GM21526 (cell line): Measurements from ENCODE around the gene PLEKHG4.

Source experiments
- ATAC-seq: cut with Tn5 transposase; IDR thresholded peaks from one replicate; pipeline ENCODE4 v1.9.1; 2021; ENCODE audit warnings: moderate library complexity; ENCODE audit not compliant: unreplicated experiment, low FRiP score

PLEKHG4 gene

GRCh38 chr16:67284699-67285646, 5.6 kb downstream of the PLEKHG4 start:
- no peak for ATAC-seq

DNA sequence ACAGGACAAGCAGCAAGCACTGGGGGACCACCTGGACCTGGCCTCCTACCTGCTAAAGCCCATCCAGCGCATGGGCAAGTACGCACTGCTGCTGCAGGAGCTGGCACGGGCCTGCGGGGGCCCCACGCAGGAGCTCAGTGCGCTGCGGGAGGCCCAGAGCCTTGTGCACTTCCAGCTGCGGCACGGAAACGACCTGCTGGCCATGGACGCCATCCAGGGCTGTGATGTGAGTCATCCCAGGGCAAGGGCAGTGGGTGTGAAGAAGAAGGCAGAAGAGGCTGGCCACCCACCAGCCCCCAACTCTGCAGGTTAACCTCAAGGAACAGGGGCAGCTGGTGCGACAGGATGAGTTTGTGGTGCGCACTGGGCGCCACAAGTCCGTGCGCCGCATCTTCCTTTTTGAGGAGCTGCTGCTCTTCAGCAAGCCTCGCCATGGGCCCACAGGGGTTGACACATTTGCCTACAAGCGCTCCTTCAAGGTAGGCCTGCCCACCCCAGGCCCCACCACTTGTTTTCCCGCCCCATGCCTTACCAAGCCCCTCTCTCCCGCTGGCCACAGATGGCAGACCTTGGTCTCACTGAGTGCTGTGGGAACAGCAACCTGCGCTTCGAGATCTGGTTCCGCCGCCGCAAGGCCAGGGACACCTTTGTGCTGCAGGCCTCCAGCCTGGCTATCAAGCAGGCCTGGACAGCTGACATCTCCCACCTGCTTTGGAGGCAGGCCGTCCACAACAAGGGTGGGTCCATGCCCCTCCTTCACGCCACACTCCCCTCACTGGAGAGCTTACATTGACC, 7.3 kb downstream of the PLEKHG4 start:
- no peak for ATAC-seq

DNA sequence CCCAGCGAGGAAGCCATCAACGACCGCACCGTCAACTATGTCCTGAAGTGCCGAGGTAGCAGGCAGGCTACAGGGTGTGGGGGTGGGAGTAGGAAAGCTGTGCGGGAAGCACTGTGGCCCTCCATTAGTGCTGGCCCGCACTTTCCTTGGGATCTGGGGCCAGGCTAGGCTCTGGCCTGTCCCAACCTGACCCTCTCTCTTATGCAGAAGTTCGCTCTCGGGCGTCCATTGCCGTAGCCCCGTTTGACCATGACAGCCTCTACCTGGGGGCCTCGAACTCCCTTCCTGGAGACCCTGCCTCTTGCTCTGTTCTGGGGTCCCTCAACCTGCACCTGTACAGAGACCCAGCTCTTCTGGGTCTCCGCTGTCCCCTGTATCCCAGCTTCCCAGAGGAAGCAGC, 8.6 kb downstream of the PLEKHG4 start:
- no peak for ATAC-seq

- no peak for ATAC-seq
Observed at GRCh38 chr16:67291461-67291860, 12.1 kb downstream of the PLEKHG4 start.

- ATAC-seq, result no peak
Observed at GRCh38 chr16:67294171-67294757, 14.9 kb downstream of the PLEKHG4 start.

GRCh38 chr16:67294938-67295361, 15.6 kb downstream of the PLEKHG4 start:
- ATAC-seq, result no peak

DNA sequence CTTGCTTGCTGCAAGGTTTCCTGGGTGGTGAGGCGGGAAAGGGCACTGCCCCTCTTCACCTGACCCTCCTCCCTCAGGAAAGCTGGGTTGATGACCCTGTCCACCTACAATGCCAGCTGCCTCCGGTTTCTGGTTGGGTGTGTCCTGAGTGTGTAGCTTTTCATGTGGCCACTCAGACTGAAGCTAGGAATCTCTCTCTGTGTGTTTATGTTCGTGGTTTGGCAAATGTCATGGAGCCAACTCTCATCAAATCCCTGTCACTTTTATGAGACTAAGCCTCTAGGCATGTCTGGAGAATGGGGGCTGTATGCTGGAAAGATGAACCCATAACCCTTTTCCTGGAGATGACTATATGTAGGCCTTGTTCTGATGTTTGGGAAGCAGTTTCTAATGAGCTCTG, 17.1 kb downstream of the PLEKHG4 start:
- ATAC-seq, result no peak

- no peak for ATAC-seq
Observed at GRCh38 chr16:67298277-67298676, 18.9 kb downstream of the PLEKHG4 start.

GRCh38 chr16:67299269-67299668, 19.9 kb downstream of the PLEKHG4 start:
- ATAC-seq, result no peak

- ATAC-seq, result no peak
Observed at GRCh38 chr16:67301080-67301782, 21.9 kb downstream of the PLEKHG4 start.

DNA sequence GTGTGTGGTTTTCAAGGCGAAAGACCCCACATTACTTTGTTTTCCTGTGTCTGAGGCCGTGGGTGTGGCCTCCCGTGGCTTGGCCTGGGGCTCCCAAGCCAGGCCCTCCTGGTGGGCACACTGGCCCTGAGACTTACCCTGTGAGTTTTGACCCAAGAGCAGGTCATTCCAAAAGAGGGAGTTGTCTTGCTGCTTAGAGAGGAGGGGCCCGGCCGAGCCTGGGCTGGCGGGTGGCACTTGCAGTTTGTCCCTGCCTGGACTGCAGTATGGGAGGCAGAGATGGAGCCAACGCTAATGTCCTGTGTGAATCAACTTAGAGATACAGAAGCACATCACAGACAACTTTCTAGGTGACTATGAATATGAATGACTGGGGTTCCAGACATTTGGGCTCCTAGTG, 22.7 kb downstream of the PLEKHG4 start:
- ATAC-seq, result no peak

DNA sequence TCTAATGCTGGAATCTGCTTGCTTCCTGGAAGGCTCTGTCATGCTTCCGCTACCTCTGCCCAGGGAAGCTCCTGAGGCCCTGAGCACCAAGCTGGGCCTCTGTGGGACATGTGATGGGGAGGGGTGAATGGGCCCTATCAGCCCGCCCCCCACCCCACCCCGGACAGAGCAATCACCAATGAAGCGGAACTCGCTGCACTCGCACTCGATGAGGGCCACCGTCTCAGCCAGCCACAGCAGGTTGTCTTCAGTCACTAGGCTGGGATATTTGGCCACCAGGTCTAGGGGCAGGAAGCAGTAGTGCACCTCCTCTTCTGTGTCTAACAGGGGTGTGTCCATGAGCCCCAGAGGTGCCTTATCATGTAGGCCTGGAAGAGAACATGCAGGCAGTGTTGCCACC, 23.6 kb downstream of the PLEKHG4 start:
- ATAC-seq, result no peak

DNA sequence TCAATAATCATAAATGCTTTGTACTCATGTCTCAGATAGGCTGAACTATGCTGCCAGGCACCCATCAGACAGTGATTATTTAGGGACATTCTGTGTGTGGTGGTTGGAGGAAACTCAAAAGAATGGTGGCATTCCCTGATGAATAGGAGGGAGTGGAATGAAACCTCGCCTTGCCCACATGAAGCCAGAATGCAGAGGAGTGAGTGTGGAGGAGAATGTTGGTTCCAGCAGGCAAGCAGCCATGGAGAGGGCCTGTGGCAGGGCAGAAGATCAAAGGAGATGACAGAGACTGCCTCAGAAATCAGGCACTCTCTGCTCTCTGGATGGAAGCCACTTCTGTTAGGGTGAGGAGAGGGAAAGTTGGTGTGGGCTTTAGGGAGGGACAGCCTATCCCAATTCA, 24.7 kb downstream of the PLEKHG4 start:
- no peak for ATAC-seq

- no peak for ATAC-seq
Observed at GRCh38 chr16:67305216-67306071, 26.1 kb downstream of the PLEKHG4 start.

DNA sequence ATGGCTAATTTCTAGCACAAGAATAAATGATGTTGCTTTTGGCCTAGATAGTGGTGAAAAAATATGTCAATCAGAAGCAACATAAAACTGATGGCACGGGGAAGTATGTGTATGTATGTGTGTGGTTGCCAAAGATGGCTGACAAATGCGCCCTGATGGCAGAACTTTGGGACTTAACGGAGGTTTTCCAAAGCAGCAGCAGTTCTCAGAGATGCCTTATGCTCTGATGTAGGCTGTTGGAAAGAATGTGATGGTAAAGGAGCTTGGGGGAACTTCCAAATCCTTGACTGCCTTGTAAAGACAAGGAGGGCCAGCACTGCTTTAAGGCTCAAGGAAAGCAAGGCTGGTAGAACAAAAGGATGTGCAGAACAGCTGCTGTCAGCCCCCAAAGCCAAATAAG, 31.2 kb downstream of the PLEKHG4 start:
- ATAC-seq, result no peak

GRCh38 chr16:67311607-67312488, 32.5 kb downstream of the PLEKHG4 start:
- ATAC-seq, result no peak

DNA sequence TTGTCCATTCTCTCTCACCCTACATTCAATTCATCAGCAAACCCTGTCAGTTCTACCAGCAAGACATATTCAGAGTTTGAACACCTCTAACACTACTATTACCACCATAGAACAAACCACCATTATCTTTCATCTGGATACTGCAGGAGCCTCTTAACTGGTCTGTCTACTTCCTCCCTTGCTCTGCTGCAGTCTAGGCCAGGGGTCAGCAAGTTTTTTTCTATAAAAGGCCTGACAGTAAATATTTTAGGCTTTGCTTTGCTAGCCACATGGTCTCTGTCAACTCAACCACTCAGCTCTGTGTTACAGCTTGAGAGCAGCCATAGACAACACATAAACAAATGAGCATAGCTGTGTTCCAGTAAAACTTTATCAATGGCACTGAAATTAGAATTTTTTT, 33.4 kb downstream of the PLEKHG4 start:
- no peak for ATAC-seq

- ATAC-seq, result no peak
Observed at GRCh38 chr16:67317853-67318252, 38.5 kb downstream of the PLEKHG4 start.

DNA sequence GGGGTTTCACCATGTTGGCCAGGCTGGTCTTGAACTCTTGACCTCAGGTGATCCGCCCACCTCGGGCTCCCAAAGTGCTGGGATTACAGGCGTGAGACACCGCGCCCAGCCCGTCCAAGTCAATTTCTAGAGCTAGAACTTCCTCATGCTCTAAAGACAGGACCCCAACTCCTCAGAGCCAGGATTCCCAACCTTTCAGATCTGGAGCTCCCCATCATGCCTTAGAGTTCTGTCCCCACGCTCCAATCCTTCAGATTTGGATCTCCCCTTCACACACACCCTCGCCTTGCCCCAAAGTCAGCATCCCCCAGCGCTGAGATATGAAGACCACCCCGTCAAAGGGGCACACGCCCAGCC, 46.8 kb downstream of the PLEKHG4 start:
- ATAC-seq, result no peak
